Esophagus squamous epithelium (tissue), 4 donors: ENCODE data around the gene SLC38A1.

Experiments
- POLR2A ChIP-seq, 4 donors: fragments of 450-650 bp; IDR thresholded peaks; one replicate each; pipeline ENCODE4 v1.6.1; 2017; ENCODE audit warnings: antibody characterized with exemption in 4 of 4, mild to moderate bottlenecking in 4 of 4, moderate library complexity in 3 of 4
- TF ChIP-seq, protein P1 (sequence below), 6 experiments: fragments of 450-650 bp in 4 of 6; fragments of 200-600 bp in 2 of 6; sonication (generic) in 2 of 6; IDR thresholded peaks; one replicate each; pipeline ENCODE4 v1.5.1; 2016 to 2019; ENCODE audit warnings: antibody characterized with exemption in 6 of 6, mild to moderate bottlenecking in 4 of 6, moderate library complexity in 4 of 6

DNA sequence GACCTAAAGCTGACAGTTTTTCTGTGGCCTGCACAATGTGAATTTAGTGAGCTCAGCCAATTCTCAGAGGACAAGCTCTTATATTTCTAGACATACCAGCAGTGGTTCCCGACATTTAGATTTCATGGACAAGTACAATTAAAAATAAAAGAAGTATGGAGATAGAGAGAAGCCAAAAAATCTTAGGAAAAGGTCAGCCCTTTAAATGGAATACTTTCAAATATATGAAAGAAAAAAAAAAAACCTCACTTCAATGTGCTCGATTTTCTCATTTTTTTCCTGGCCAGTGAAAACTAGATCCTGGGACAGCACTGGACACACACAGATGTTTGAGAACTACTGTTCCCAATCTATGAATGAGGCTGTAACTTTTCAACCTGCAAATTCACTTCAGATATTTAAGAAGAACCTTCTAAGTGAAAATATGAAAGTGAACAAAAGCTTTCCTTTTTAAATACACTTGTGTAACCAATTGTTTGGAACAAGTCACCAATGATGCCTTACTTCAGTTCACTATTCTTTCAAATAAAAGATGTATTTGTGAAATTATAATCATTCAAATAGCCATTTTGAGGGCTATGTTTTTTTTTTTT, 109.4 kb downstream of the SLC38A1 start:
- TF ChIP-seq, protein P1, sequence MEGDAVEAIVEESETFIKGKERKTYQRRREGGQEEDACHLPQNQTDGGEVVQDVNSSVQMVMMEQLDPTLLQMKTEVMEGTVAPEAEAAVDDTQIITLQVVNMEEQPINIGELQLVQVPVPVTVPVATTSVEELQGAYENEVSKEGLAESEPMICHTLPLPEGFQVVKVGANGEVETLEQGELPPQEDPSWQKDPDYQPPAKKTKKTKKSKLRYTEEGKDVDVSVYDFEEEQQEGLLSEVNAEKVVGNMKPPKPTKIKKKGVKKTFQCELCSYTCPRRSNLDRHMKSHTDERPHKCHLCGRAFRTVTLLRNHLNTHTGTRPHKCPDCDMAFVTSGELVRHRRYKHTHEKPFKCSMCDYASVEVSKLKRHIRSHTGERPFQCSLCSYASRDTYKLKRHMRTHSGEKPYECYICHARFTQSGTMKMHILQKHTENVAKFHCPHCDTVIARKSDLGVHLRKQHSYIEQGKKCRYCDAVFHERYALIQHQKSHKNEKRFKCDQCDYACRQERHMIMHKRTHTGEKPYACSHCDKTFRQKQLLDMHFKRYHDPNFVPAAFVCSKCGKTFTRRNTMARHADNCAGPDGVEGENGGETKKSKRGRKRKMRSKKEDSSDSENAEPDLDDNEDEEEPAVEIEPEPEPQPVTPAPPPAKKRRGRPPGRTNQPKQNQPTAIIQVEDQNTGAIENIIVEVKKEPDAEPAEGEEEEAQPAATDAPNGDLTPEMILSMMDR (IDR thresholded peaks at IDR 0.05) = no peak
- TF ChIP-seq POLR2A (IDR thresholded peaks at IDR 0.05) = no peak
